Measurements from ENCODE around the gene DPH6.

The DPH6 gene

DNA sequence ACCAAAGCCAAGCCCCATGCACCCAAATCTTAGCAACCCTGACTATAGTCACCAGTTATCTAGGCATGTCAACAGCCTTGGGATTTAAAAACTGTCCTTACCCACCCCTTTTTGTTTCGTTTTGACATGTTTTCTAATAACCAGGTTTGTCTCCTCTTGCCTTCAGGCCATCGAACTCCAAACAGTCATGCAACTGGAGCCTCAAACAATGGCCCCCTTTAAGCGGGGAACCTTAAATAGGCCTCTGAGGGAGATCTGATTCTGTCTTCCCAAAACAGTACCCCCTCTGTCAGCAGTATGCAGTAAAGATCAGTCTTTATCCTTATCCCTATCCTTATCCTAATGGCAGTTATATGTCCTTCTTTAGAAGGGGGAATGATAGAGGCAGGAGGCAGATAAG is 105.7 kb downstream of the DPH6 start:
- no peak for DNase-seq (ENCODE audit: low read depth)
- TF ChIP-seq, protein P1, sequence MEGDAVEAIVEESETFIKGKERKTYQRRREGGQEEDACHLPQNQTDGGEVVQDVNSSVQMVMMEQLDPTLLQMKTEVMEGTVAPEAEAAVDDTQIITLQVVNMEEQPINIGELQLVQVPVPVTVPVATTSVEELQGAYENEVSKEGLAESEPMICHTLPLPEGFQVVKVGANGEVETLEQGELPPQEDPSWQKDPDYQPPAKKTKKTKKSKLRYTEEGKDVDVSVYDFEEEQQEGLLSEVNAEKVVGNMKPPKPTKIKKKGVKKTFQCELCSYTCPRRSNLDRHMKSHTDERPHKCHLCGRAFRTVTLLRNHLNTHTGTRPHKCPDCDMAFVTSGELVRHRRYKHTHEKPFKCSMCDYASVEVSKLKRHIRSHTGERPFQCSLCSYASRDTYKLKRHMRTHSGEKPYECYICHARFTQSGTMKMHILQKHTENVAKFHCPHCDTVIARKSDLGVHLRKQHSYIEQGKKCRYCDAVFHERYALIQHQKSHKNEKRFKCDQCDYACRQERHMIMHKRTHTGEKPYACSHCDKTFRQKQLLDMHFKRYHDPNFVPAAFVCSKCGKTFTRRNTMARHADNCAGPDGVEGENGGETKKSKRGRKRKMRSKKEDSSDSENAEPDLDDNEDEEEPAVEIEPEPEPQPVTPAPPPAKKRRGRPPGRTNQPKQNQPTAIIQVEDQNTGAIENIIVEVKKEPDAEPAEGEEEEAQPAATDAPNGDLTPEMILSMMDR (IDR thresholded peaks at IDR 0.05; ENCODE audit: low read depth, low read length, missing control alignments), result no peak
- H3K4me3 ChIP-seq (ENCODE audit: low read depth, low read length), result no peak overlapping the region
- in situ Hi-C loops (cut with HindIII; ENCODE audit: low sequenced_read_pairs), result no loop called here

DNA sequence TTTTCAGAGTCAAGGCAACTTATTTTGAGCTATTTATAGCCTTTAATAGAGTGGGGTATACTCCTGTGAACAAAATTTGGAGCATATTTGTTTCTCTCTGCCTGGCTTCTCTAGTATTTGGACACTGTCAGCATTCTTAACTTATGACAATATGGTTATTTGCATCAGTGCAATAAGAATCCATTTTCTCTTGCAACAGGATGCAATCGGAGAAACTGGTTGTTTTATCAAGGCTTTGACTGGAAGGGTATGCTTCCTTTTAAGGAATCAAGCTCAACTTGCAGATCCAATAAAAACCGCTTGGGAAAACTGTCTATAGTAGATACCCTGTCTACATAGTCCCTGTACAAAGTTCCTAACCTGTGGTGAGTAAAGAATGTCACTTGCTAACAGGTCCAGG is 106.7 kb downstream of the DPH6 start:
- TF ChIP-seq, protein P1 (IDR thresholded peaks at IDR 0.05; ENCODE audit: low read depth, low read length, missing control alignments), result no peak
- H3K4me3 ChIP-seq (ENCODE audit: low read depth, low read length), result no peak overlapping the region
- no peak for DNase-seq (ENCODE audit: low read depth)
- in situ Hi-C loops (cut with HindIII; ENCODE audit: low sequenced_read_pairs), result no loop called here

DNA sequence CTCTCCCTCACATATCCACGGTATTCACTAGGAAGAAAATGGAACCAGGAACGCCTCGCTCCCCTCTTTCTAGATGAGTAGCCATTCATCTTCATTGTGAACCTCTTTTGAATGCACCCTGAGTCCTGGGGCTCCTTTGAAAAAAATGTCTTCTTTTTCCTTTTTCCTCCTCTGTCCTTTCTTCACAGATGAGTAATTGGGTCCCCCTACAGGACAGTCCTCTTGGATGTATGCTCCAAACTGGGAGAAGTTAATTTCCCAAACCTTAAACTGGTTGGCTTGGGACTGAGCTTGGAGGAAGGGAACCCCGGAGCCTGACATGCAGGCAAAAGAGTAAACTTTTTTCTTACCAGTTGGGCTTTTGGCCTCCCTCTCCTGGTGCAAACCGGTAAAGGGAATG is 108.8 kb downstream of the DPH6 start:
- no peak for DNase-seq (ENCODE audit: low read depth)
- in situ Hi-C loops (cut with HindIII; ENCODE audit: low sequenced_read_pairs), result no loop called here
- TF ChIP-seq, protein P1 (IDR thresholded peaks at IDR 0.05; ENCODE audit: low read depth, low read length, missing control alignments), result no peak
- no peak overlapping the region for H3K4me3 ChIP-seq (ENCODE audit: low read depth, low read length)

DNA sequence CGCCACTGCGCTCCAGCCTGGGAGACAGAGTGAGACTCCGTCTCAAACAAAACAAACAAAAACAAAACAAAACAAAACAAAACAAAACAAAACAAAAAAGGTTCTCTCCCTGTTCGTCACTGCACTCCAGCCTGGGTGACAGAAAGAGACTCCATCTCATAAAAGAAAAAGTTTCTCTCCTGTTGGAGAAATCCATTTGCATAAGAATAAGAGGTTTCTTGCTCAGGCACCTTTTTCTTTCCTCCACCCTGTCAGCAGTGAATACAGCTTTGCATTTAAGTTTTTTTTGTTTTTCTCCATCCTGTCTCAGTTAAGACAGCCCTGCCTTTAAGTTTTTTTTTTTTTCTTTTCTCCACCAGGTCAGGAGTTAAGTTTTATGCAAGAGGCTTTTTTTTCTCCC is 109.5 kb downstream of the DPH6 start:
- no peak for DNase-seq (ENCODE audit: low read depth)
- in situ Hi-C loops (cut with HindIII; ENCODE audit: low sequenced_read_pairs), result no loop called here
- TF ChIP-seq, protein P1 (IDR thresholded peaks at IDR 0.05; ENCODE audit: low read depth, low read length, missing control alignments), result no peak
- H3K4me3 ChIP-seq (ENCODE audit: low read depth, low read length), result no peak overlapping the region

DNA sequence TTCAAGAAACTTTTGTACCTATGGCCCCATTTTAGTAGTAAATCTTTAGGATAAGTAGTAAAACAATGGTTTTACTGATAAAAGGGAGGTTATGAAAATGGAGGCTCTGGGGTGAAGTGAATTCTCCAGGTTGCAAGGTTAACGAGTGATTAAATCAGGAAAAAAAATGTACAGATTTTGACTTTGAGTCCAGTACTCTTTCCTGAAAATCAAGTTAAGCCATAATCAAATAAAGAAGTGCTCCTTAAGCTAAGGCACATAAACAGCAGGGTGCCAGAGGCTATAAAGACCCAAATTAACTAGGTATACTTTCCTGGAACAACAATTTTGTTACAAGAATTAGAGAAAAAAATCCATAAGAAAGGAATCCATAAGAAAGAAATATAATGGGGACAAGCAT is 114.7 kb downstream of the DPH6 start:
- TF ChIP-seq, protein P1 (IDR thresholded peaks at IDR 0.05; ENCODE audit: low read depth, low read length, missing control alignments), result no peak
- no peak overlapping the region for H3K4me3 ChIP-seq (ENCODE audit: low read depth, low read length)
- no peak for DNase-seq (ENCODE audit: low read depth)
- in situ Hi-C loops (cut with HindIII; ENCODE audit: low sequenced_read_pairs), result no loop called here

DNA sequence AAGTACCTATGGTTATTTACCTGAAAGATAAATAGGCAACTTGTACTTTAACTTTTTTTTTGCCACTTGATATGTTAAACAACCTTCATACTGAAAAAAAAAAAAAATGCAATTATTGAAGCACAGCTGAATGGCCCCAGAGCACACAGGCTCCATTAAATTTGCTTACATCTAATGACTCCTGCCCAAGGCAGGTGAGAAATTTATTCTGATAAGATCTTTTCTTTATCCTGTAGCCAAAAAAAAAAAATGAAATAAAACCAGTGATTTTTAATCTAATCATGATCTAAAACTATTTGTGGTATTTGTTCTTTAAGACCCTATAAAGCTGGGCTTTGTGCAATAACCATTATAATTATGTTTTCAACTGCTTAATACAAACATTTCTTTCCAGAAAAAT is 115.7 kb downstream of the DPH6 start:
- DNase-seq (ENCODE audit: low read depth), result no peak
- in situ Hi-C loops (cut with HindIII; ENCODE audit: low sequenced_read_pairs), result no loop called here
- H3K4me3 ChIP-seq (ENCODE audit: low read depth, low read length), result no peak overlapping the region
- TF ChIP-seq, protein P1 (IDR thresholded peaks at IDR 0.05; ENCODE audit: low read depth, low read length, missing control alignments), result no peak

DNA sequence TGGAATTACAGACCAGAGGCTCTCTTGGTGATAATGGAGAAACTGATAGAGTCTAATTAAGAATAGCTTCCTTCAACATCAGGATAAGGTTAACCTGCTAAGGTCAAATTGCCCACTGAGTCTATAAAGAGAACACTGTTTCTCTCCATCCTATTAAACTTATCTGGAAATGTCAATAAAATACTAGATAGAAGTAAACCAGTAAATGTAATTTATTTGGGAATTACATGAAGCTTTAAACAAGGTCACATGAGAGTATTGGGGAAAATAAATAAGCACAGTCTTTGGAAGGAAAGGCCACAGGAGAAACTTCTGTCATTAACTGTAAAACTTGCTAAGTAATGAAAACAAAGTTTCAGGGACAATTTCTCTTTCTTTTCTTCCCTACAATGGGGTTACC is 118.5 kb downstream of the DPH6 start:
- no peak for DNase-seq (ENCODE audit: low read depth)
- in situ Hi-C loops (cut with HindIII; ENCODE audit: low sequenced_read_pairs), result no loop called here
- TF ChIP-seq, protein P1 (IDR thresholded peaks at IDR 0.05; ENCODE audit: low read depth, low read length, missing control alignments), result no peak
- H3K4me3 ChIP-seq (ENCODE audit: low read depth, low read length), result no peak overlapping the region
